H1 (cell line): ENCODE data around the gene TTC13. TPM values are rescaled to one million over a fixed set of nuclear protein-coding genes. Genes with fewer than 3 reads are reported as not detected.

Experiments
- CTCF ChIA-PET: fragments of 300-600 bp; sonication (Branson Sonifier 250); formaldehyde crosslinking; loops from one replicate; lab custom pipeline; 2021; ENCODE audit not compliant: partially characterized antibody; lab: Charles Lee
- POLR2A ChIA-PET: fragments of 300-600 bp; sonication (Branson Sonifier 250); formaldehyde crosslinking; loops from one replicate; lab custom pipeline; 2021; ENCODE audit warnings: inconsistent platforms; ENCODE audit not compliant: partially characterized antibody; lab: Charles Lee
- DNase-seq, 2 experiments: peaks; one replicate each; pipeline versions ENCODE4 v3.0.0 to v3.0.0-alpha.2; 2010 to 2022; ENCODE audit warnings: low spot score in 2 of 2, low read depth in 1 of 2, mixed read lengths in 1 of 2
- FAIRE-seq: peaks from 2 replicates; lab custom pipeline; 2011; peaks lifted over from hg19 to GRCh38; lab: Jason Lieb, UNC
- H2AFZ ChIP-seq: 2 replicates; pipeline ENCODE4 v1.8.1; 2012; ENCODE audit warnings: low read length, inconsistent platforms
- H2AK5ac ChIP-seq: 2 replicates; pipeline ENCODE4 v1.6.1; 2013; ENCODE audit warnings: low read depth, low read length
- H2BK120ac ChIP-seq: replicated peaks from 2 replicates; pipeline ENCODE3; 2013; ENCODE audit warnings: low read depth, low read length, inconsistent platforms
- H2BK12ac ChIP-seq: 2 replicates; pipeline ENCODE4 v1.6.1; 2013; ENCODE audit warnings: low read depth, low read length
- H2BK15ac ChIP-seq: 2 replicates; pipeline ENCODE4 v1.6.1; 2013; ENCODE audit warnings: low read length
- H2BK20ac ChIP-seq: 2 replicates; pipeline ENCODE4 v1.6.1; 2013; ENCODE audit warnings: low read length
- H2BK5ac ChIP-seq: 2 replicates; pipeline ENCODE4 v1.6.1; 2013; ENCODE audit warnings: low read depth, low read length
- H3K14ac ChIP-seq: 2 replicates; pipeline ENCODE4 v1.6.1; 2013; ENCODE audit warnings: inconsistent platforms; ENCODE audit not compliant: insufficient read length
- H3K18ac ChIP-seq: 2 replicates; pipeline ENCODE4 v1.6.1; 2013; ENCODE audit warnings: low read length; ENCODE audit errors: extremely low read depth
- H3K23ac ChIP-seq: 2 replicates; pipeline ENCODE4 v1.6.1; 2013; ENCODE audit warnings: inconsistent platforms; ENCODE audit not compliant: insufficient read length
- H3K23me2 ChIP-seq: 2 replicates; pipeline ENCODE4 v1.6.1; 2013; ENCODE audit warnings: low read depth, low read length
- H3K27ac ChIP-seq: 2 replicates; pipeline ENCODE4 v1.6.1; 2011; ENCODE audit warnings: low read depth, low read length, inconsistent platforms
- H3K27me3 ChIP-seq, 4 experiments: replicated peaks in 1 of 4; 1 replicate in 1 of 4; 2 replicates in 3 of 4; pipeline versions ENCODE4 v1.6.1 to v1.8.1; 2011 to 2013; ENCODE audit warnings: low read length in 3 of 4, mild to moderate bottlenecking in 3 of 4, inconsistent platforms in 2 of 4, mixed read lengths in 2 of 4, moderate library complexity in 1 of 4; ENCODE audit not compliant: control insufficient read depth in 3 of 4, insufficient read depth in 3 of 4; ENCODE audit errors: extremely low read depth in 1 of 4
- H3K36me3 ChIP-seq, 4 experiments: 2 replicates each; pipeline versions ENCODE4 v1.6.1 to v1.8.1; 2011 to 2013; ENCODE audit warnings: mild to moderate bottlenecking in 4 of 4, low read length in 3 of 4, moderate library complexity in 2 of 4, control low read depth in 1 of 4, inconsistent platforms in 1 of 4; ENCODE audit not compliant: insufficient read depth in 4 of 4, control insufficient read depth in 2 of 4
- H3K4ac ChIP-seq: replicated peaks from 2 replicates; pipeline ENCODE3; 2013; ENCODE audit warnings: low read length, low read depth, mixed read lengths, inconsistent platforms; ENCODE audit not compliant: insufficient read length
- H3K4me1 ChIP-seq, 4 experiments: replicated peaks in 1 of 4; 1 replicate in 1 of 4; 2 replicates in 3 of 4; pipeline versions ENCODE4 v1.6.1 to v1.8.1; 2011 to 2013; ENCODE audit warnings: low read length in 3 of 4, inconsistent platforms in 2 of 4, mixed read lengths in 1 of 4; ENCODE audit not compliant: insufficient read depth in 4 of 4, control insufficient read depth in 3 of 4
- H3K4me2 ChIP-seq, 2 experiments: 2 replicates each; pipeline versions ENCODE4 v1.6.1 to v1.8.1; 2011 to 2013; ENCODE audit warnings: low read depth in 2 of 2, low read length in 2 of 2, control low read depth in 1 of 2, inconsistent platforms in 1 of 2, mild to moderate bottlenecking in 1 of 2; ENCODE audit not compliant: insufficient read depth in 1 of 2
- H3K4me3 ChIP-seq, 4 experiments: fragments of 200-600, 300-600 bp in 1 of 4; sonication (generic), shearing (Covaris generic), sonication (Bioruptor Twin) in 1 of 4; 2 replicates each; pipeline versions ENCODE4 v1.5.1 to v1.8.1; 2011 to 2016; ENCODE audit warnings: low read length in 4 of 4, low read depth in 3 of 4, control low read depth in 2 of 4, inconsistent platforms in 2 of 4, mild to moderate bottlenecking in 2 of 4, mixed read lengths in 1 of 4, moderate library complexity in 1 of 4; ENCODE audit not compliant: insufficient read depth in 2 of 4; ENCODE audit errors: extremely low read depth in 1 of 4
- H3K56ac ChIP-seq: replicated peaks from 2 replicates; pipeline ENCODE3; 2013; ENCODE audit warnings: low read depth, mild to moderate bottlenecking, mixed read lengths, low read length, inconsistent platforms; ENCODE audit not compliant: insufficient read length
- H3K79me1 ChIP-seq: 2 replicates; pipeline ENCODE4 v1.6.1; 2013; ENCODE audit warnings: low read depth, low read length, control low read depth
- H3K79me2 ChIP-seq, 2 experiments: 2 replicates each; pipeline versions ENCODE4 v1.6.1 to v1.8.1; 2012 to 2013; ENCODE audit warnings: low read length in 2 of 2, mild to moderate bottlenecking in 2 of 2, inconsistent platforms in 1 of 2; ENCODE audit not compliant: insufficient read depth in 2 of 2, control insufficient read depth in 1 of 2
- H3K9ac ChIP-seq, 4 experiments: replicated peaks in 1 of 4; 1 replicate in 1 of 4; 2 replicates in 3 of 4; pipeline versions ENCODE4 v1.6.1 to v1.8.1; 2011 to 2013; ENCODE audit warnings: low read depth in 3 of 4, low read length in 3 of 4, control low read depth in 2 of 4, mild to moderate bottlenecking in 2 of 4, moderate library complexity in 2 of 4, inconsistent platforms in 1 of 4; ENCODE audit errors: extremely low read depth in 1 of 4
- H3K9me3 ChIP-seq, 2 experiments: 2 replicates each; pipeline versions ENCODE4 v1.6.1 to v1.8.1; 2012 to 2013; ENCODE audit warnings: mild to moderate bottlenecking in 2 of 2, moderate library complexity in 2 of 2, control low read depth in 1 of 2, inconsistent platforms in 1 of 2, low read depth in 1 of 2, low read length in 1 of 2, mixed read lengths in 1 of 2; ENCODE audit not compliant: insufficient read depth in 2 of 2
- H4K20me1 ChIP-seq, 2 experiments: replicated peaks in 1 of 2; 2 replicates each; pipeline versions ENCODE3 to v1.8.1; 2011 to 2013; ENCODE audit warnings: inconsistent platforms in 2 of 2, low read length in 2 of 2, mild to moderate bottlenecking in 1 of 2; ENCODE audit not compliant: insufficient read depth in 2 of 2, control insufficient read depth in 1 of 2
- H4K5ac ChIP-seq: 2 replicates; pipeline ENCODE4 v1.6.1; 2013; ENCODE audit warnings: low read length, low read depth, mixed read lengths, inconsistent platforms; ENCODE audit not compliant: insufficient read length
- H4K8ac ChIP-seq: 2 replicates; pipeline ENCODE4 v1.8.0; 2013; ENCODE audit warnings: mild to moderate bottlenecking, moderate library complexity, low read length, inconsistent platforms; ENCODE audit not compliant: insufficient read depth; ENCODE audit errors: extremely low read depth
- H4K91ac ChIP-seq: replicated peaks from 2 replicates; pipeline ENCODE3; 2013; ENCODE audit warnings: low read length, mixed read lengths, inconsistent platforms; ENCODE audit not compliant: insufficient read length
- BACH1 ChIP-seq: IDR thresholded peaks from 2 replicates; pipeline ENCODE4 v1.6.1; 2012; ENCODE audit warnings: low read length, improper control_type of control experiment
- BRCA1 ChIP-seq: IDR thresholded peaks from 2 replicates; pipeline ENCODE4 v1.6.1; 2012; ENCODE audit warnings: low read depth, low read length, improper control_type of control experiment
- CBX5 ChIP-seq: fragments of 300-800, 300-1000 bp; sonication (generic); IDR thresholded peaks from 2 replicates; pipeline ENCODE4 v1.7.1; 2016; ENCODE audit warnings: antibody characterized with exemption, low read length, low read depth
- CTBP2 ChIP-seq: IDR thresholded peaks from 2 replicates; pipeline ENCODE4 v1.7.0; 2011; ENCODE audit warnings: borderline replicate concordance, mild to moderate bottlenecking, moderate library complexity, mixed read lengths, low read length; ENCODE audit not compliant: insufficient read depth, insufficient read length
- KDM5A ChIP-seq: fragments of 200-600 bp; IDR thresholded peaks from 2 replicates; pipeline ENCODE4 v1.7.1; 2012; ENCODE audit warnings: mild to moderate bottlenecking, low read length, inconsistent platforms, mixed read lengths
- MAX ChIP-seq: IDR thresholded peaks from 2 replicates; pipeline ENCODE4 v1.6.1; 2012; ENCODE audit warnings: inconsistent platforms
- TAF1 ChIP-seq: IDR thresholded peaks from 2 replicates; pipeline ENCODE4 v1.6.1; 2011; ENCODE audit warnings: mild to moderate bottlenecking, low read depth, low read length
- WGBS, 2 experiments: shearing (Covaris generic) in 1 of 2; methylation state at CpG; one replicate each; pipeline versions ENCODE4 v1.1.6 to v1.1.7; 2013 to 2015; ENCODE audit warnings: low lambda C conversion rate in 2 of 2, mixed read lengths in 2 of 2, inconsistent platforms in 1 of 2, low coverage in 1 of 2, missing lambda C conversion rate in 1 of 2; ENCODE audit not compliant: insufficient replicate concordance in 2 of 2, insufficient coverage in 1 of 2, insufficient read length in 1 of 2; ENCODE audit errors: extremely low coverage in 1 of 2, missing lambda C conversion rate in 1 of 2; 5-methylcytosine and 5-hydroxymethylcytosine counted together
- polyA plus RNA-seq, 7 experiments: library from polyadenylated mRNA; depleted of rRNA in 3 of 7; stranded (reverse) in 5 of 7; unstranded in 2 of 7; fragments of >200 nt in 5 of 7; fragments of 200-250 nt in 2 of 7; gene quantifications; 1 replicate in 5 of 7; 2 replicates in 1 of 7; 4 replicates in 1 of 7; pipeline versions ENCODE4 v1.2.1 to v1.2.3, GENCODE V29; 2011 to 2013; ENCODE audit warnings: missing spikeins in 2 of 7, mixed read lengths in 2 of 7
- total RNA-seq: library from RNA; stranded (reverse); fragmentation: NEBNext Ultra II Directional; extraction: Animal tissue kit (Norgen Biotek cat#: 25700); gene quantifications from 2 replicates; pipeline ENCODE4 v1.2.1, GENCODE V29; 2021

Gene TTC13
- total and polyA plus RNA-seq, 2 of the 8 experiments (the other 6 are each of a cell fraction or from before 2014, with no cell fraction given) = 3.1 to 7.1 TPM

- Histone ChIP-seq H4K8ac (no peak overlapping the region; the same call in 1 of the 2 replicates), H3K9ac (no peak overlapping the region)
- TF ChIP-seq MAX = no peak
- TF ChIP-seq BRCA1 = no peak
- no peak for TF ChIP-seq KDM5A
- TF ChIP-seq BACH1 = no peak
- no peak for TF ChIP-seq CTBP2
- TF ChIP-seq TAF1 = no peak
- TF ChIP-seq CBX5 = no peak
- TF ChIP-seq, all 59 proteins: peak for 0
- ChIA-PET CTCF (interaction anchor here (0.7 to 2.1 kb wide), 9 partner anchors 9 to 125 kb away, joined by 3 to 8 read pairs (median 3); no protein-coding TSS in a partner anchor), POLR2A (interaction anchor here (1.3 kb wide), 1 partner anchor 44 kb away, joined by 4 read pairs; no protein-coding TSS in a partner anchor)
- no peaks in the 10 kb centered on the region for H3K9me3 ChIP-seq
- H4K91ac ChIP-seq = no peak overlapping the region
- H2AK5ac ChIP-seq = no peak overlapping the region
- no peaks in the 10 kb centered on the region for H3K27me3 ChIP-seq
- H3K4me2 ChIP-seq = no peak overlapping the region
- no peak overlapping the region for H3K23ac ChIP-seq
- H2BK5ac ChIP-seq = no peak overlapping the region
- FAIRE-seq (no peak), DNase-seq (no peak)
- no peaks in the 10 kb centered on the region for H3K79me2 ChIP-seq
- no peaks in the 10 kb centered on the region for H3K23me2 ChIP-seq
- no peak overlapping the region for H3K56ac ChIP-seq
- no peak overlapping the region for H3K14ac ChIP-seq
- H4K20me1 ChIP-seq = no peaks in the 10 kb centered on the region
- no peak overlapping the region for H2BK15ac ChIP-seq
- no peak overlapping the region for H4K5ac ChIP-seq
- H2BK12ac ChIP-seq = no peak overlapping the region
- no peak overlapping the region for H2BK120ac ChIP-seq
- H2BK20ac ChIP-seq = no peak overlapping the region
- H3K27ac ChIP-seq = no peak overlapping the region
- no peak overlapping the region for H3K4me3 ChIP-seq
- no peak overlapping the region for H2AFZ ChIP-seq
- no peaks in the 10 kb centered on the region for H3K79me1 ChIP-seq
- 94% methylated on average over 2 of the region's 2 CpGs; no CpG with 5 or more reads in 1 of the 2 experiments for WGBS, 2 experiments
- no peaks in the 10 kb centered on the region; a peak in 2 of 8 replicates for H3K36me3 ChIP-seq
- H3K4me1 ChIP-seq = no peaks in the 10 kb centered on the region; a peak in 1 of 7 replicates
- no peak overlapping the region for H3K4ac ChIP-seq
- no peak overlapping the region for H3K18ac ChIP-seq
These were observed 65.2 kb downstream of the TTC13 start for GRCh38 chr1:230913496-230913895.
